Measurements from ENCODE around the gene RNF126. TPM values are rescaled to one million over a fixed set of nuclear protein-coding genes. Genes with fewer than 3 reads are reported as not detected.
"Not testable (repeated sequence)": the region's sequence is repeated elsewhere in the genome, so short reads cannot be mapped to it uniquely, and the experiment has no call there.

RNF126 gene
- total RNA-seq, 1 experiment from 2014 or later, result 61.2 TPM

GRCh38 chr19:622666-623065 is 40.3 kb downstream of the RNF126 start:
- no TSS peak for BruUV-seq (replicated peaks)
- ATAC-seq (no peak), DNase-seq (ENCODE audit: low read depth, low spot score) (no peak)
- Histone ChIP-seq H3K4me1 (ENCODE audit: control insufficient read depth, insufficient read depth, low read length) (no peaks in the 10 kb centered on the region; the same call in 1 of the 2 replicates), H3K36me3 (ENCODE audit: control insufficient read depth, insufficient read depth, low read length) (no peaks in the 10 kb centered on the region), H3K4me3 (ENCODE audit: low read depth in 2 of 2, low read length in 2 of 2) (no peak overlapping the region), H3K9me3 (ENCODE audit: control insufficient read depth, insufficient read depth, low read depth, low read length) (no peaks in the 10 kb centered on the region), H3K27me3 (ENCODE audit: control insufficient read depth, insufficient read depth, low read length) (no peaks in the 10 kb centered on the region), H3K27ac (ENCODE audit: low read length) (no peak overlapping the region)
- ChIA-PET POLR2A (no interaction called here), CTCF (no interaction called here)
- intact Hi-C loops (cut with micrococcal nuclease; ENCODE audit: unreplicated experiment), result no loop called here
- in situ Hi-C loops (cut with HindIII; ENCODE audit: low pct_unique_long_range_greater_than_20kb, low sequenced_read_pairs), result no loop called here
- TF ChIP-seq POLR2AphosphoS5 (IDR thresholded peaks at IDR 0.05; ENCODE audit: low read depth, low read length) (no peak), TCF7L2 (IDR thresholded peaks at IDR 0.05; ENCODE audit: low read depth, low read length) (no peak), SIN3A (IDR thresholded peaks at IDR 0.05; ENCODE audit: borderline replicate concordance, insufficient read depth, low read depth, low read length) (no peak), REST (IDR thresholded peaks at IDR 0.05; ENCODE audit: insufficient read depth in 1 of 2, low read depth in 2 of 2, low read length in 1 of 2) (no peak), CTCF (IDR thresholded peaks at IDR 0.05) (no peak)

- in situ Hi-C loops (cut with HindIII; ENCODE audit: low pct_unique_long_range_greater_than_20kb, low sequenced_read_pairs) (no loop called here), intact Hi-C loops (cut with micrococcal nuclease; ENCODE audit: unreplicated experiment) (no loop called here)
- Histone ChIP-seq H3K4me1 (ENCODE audit: control insufficient read depth, insufficient read depth, low read length) (no peaks in the 10 kb centered on the region; the same call in 1 of the 2 replicates), H3K4me3 (ENCODE audit: low read depth in 2 of 2, low read length in 2 of 2) (no peak overlapping the region), H3K36me3 (ENCODE audit: control insufficient read depth, insufficient read depth, low read length) (no peaks in the 10 kb centered on the region), H3K27me3 (ENCODE audit: control insufficient read depth, insufficient read depth, low read length) (no peaks in the 10 kb centered on the region), H3K27ac (ENCODE audit: low read length) (no peak overlapping the region), H3K9me3 (ENCODE audit: control insufficient read depth, insufficient read depth, low read depth, low read length) (no peaks in the 10 kb centered on the region)
- no peak for TF ChIP-seq POLR2AphosphoS5 (IDR thresholded peaks at IDR 0.05; ENCODE audit: low read depth, low read length)
- no peak for TF ChIP-seq REST (IDR thresholded peaks at IDR 0.05; ENCODE audit: insufficient read depth in 1 of 2, low read depth in 2 of 2, low read length in 1 of 2)
- no peak for TF ChIP-seq SIN3A (IDR thresholded peaks at IDR 0.05; ENCODE audit: borderline replicate concordance, insufficient read depth, low read depth, low read length)
- POLR2A ChIA-PET, result no interaction called here
- ATAC-seq, result no peak
- CTCF ChIA-PET, result no interaction called here
- no peak for DNase-seq (ENCODE audit: low read depth, low spot score)
- no TSS peak for BruUV-seq (replicated peaks)
Measured at GRCh38 chr19:621819-622218, 41.2 kb downstream of the RNF126 start.

GRCh38 chr19:621191-621590 is 41.8 kb downstream of the RNF126 start:
- in situ Hi-C loops (cut with HindIII; ENCODE audit: low pct_unique_long_range_greater_than_20kb, low sequenced_read_pairs); BruUV-seq (replicated peaks); H3K36me3 ChIP-seq (ENCODE audit: control insufficient read depth, insufficient read depth, low read length); POLR2A ChIA-PET; H3K27ac ChIP-seq (ENCODE audit: low read length); DNase-seq (ENCODE audit: low read depth, low spot score); intact Hi-C loops (cut with micrococcal nuclease; ENCODE audit: unreplicated experiment); H3K4me1 ChIP-seq (ENCODE audit: control insufficient read depth, insufficient read depth, low read length); H3K4me3 ChIP-seq (ENCODE audit: low read depth in 2 of 2, low read length in 2 of 2); H3K9me3 ChIP-seq (ENCODE audit: control insufficient read depth, insufficient read depth, low read depth, low read length); ATAC-seq; CTCF ChIA-PET; H3K27me3 ChIP-seq (ENCODE audit: control insufficient read depth, insufficient read depth, low read length): not testable (repeated sequence)

Measured in Panc1 (cell line).